ENCODE results near the gene EGFR.

EGFR gene

DNA sequence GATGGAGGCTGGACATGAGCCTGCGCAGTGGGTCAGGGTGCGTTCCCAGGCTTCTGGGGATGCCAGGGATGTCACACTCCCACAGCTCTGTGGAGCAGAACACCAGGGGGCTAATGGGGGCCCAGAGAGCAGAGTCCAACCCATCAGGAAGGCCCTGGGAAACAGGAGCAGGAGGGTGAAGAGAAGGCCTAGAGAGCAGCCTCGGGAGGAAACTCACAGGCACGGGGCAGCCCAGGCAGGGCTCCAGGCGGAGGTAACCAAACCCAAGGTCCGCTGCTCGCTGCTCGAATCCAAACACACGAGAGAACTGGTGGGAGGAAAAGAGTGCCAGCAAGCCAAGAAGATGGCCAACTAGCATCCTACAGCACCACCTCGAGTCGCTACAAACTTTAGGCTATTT, 215.6 kb downstream of the EGFR start:
- no peak for DNase-seq

DNA sequence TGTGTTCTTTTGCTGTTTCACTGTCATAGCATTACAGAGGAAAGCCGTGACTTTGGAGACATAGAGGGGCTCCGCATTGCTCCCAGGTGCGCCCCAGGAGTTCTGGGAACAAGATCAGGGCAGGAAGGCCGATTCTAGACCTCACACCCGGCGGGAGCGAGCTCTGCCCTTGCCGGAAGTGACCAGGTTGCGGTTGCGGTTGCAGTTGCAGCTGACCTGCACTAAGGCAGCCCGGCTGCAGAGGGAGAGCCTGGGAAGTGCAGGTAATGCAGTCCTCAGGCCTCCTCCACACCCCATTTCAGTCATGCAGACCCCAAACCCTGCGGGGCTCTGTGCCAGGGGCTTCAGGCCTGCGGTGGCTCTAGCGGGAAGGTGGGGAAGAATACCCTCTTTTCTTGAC, 216.3 kb downstream of the EGFR start:
- no peak for DNase-seq

DNA sequence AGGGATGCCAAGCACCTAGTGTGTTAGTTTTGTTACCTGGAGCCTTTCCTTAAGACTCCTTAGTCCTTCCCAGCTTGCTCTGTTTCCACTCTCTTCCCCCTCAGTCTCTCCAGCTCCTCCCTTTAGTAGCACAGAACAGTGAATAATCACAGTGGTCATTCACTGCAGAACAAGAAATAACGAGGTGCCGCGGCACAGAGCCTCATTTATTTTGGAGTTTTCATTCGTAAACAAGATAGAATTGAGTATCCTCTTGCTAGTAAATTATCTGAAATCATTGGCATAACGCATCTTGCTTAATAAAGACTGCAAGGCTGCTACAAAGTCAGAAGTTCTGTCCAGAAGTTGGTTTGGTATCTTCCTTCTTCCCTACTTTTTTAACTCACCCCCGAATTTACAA, 217.0 kb downstream of the EGFR start:
- no peak for DNase-seq

DNA sequence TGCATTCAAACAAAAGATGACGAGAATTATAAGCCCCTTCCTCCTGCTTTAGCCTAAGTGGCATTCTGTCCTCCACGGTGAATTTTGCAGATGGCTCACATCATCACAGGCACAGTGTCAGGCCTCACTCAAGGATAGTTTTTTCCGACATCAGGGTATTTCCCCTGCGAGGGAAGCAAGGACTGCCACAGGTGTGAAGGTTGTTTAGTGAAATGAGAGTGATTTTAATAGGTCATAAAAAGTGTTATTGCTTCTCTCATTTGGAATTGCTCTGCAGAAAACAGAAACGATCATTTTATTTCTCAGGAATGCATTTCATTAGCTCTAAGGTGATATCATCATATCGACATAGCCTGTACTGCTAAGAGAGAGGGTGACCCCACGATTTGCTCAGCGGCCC, 217.7 kb downstream of the EGFR start:
- no peak for DNase-seq

DNA sequence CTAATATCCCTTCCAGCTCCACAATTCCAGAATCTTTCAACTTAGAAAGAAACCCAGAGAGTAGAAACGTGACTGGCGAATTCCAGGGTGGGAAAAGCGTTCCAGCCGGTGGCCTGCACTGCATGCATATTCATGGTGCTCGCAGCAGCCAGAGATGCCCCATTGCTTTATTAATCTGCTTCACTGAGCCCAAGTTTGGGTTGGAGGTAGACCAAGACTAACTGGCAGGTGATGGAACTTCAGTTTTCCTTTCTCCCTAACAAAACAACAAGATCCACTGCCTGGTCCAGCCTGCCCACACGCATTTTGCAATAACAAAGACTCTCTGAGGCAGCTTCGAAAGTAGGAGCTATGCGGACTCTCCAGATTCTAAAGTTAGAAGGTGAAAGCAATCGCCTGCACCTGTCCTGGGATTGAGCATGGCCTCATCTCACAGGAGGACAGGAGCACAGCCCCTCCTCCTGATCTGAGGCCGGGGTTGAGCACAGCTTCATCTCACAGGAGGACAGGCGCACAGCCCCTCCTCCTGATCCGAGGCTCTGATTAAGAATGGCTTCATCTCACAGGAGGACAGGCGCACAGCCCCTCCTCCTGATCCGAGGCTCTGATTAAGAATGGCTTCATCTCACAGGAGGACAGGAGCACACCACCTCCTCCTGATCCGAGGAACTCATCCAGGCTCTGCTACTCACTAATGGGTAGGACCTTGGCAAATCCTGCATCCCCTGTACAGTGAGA, 218.5 kb downstream of the EGFR start:
- no peak for DNase-seq

DNA sequence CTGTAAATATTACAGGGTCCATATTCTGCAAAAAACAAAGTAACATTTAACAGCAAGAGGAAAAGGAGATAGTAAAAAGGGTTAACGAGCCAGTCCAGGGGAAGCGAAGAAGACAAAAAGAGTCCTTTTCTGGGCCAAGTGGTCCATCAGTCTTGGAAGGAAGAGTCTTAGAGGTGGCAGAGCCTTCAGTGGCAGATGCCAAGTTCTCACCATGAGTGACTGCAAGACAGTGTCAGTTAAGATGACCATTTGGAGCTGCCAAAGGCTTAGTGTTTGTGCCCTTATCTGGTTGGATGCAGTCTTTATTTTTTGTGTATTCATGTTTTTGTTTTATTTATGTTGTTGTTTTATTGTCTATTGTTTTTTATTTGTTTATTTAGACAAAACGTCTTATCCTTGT, 220.6 kb downstream of the EGFR start:
- no peak for DNase-seq

DNA sequence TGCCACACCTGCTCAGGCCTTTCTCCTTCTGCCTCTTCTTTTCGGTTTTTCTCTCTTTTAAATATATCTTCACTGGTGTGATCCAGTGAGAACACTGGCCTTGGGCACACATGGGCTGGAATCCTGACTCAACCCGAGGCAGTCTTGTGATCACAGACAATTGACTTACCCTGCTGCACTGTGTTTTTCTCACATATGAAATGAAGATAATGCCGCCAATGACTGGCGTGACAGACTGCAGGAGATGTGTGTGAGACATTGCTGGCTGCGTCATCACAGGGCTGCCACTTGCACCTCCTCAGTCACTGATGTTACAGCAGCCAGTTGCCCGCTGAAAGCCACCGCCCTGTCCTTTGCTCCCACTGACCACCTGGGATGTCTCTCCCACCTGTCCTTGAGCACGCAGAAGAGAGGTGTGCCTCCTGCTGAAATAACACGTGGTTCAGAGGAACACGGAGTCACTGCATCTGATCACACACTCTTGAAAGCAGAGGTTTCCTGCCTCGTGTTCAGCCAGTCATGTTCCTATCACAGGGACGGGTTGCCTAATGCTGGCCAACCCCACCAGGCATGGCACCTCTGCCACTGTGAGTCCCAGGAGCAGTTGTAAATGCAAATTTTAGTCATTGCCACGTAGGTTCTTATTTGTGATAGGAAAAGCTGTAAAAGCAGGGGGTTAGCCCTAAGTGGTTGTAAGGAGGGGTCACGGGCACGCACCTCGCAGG, 221.8 kb downstream of the EGFR start:
- no peak for DNase-seq

DNA sequence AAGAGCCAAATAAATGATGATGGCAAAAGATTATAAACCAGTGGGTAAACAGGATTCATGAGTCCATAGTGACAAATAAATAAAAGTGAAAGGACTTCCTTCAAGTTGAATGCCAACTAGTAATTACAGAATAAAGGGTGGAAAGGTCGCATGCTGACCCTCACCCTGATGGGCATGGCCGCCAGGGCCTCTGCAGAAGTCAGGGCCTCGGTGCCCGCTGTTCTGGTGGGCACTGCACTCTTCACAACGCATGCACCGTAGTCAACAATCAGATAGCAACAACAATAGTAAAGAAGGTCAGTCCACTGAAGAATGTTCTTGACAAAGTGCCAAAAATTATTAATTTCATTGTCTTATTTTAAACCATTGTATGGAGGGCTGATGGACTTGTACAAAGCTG, 223.1 kb downstream of the EGFR start:
- DNase-seq, result no peak

DNA sequence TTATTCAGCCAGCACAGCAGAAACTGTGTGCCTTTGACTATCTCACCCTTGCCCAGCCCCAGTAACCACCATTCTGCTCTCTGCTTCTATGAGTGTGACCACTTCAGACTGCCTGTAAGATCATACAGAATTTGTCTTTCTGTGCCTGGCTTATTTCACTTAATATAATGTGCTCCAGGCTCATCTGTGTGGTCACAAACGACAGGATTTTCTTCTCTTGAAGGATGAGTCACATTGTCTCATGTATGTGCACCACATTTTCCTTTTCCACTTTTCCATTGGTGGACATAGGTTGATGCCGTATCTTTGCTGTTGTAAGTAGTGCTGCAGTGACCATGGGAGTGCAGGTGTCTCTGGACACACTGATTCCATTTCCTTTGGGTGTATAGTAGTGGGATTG, 223.8 kb downstream of the EGFR start:
- DNase-seq, result no peak

DNA sequence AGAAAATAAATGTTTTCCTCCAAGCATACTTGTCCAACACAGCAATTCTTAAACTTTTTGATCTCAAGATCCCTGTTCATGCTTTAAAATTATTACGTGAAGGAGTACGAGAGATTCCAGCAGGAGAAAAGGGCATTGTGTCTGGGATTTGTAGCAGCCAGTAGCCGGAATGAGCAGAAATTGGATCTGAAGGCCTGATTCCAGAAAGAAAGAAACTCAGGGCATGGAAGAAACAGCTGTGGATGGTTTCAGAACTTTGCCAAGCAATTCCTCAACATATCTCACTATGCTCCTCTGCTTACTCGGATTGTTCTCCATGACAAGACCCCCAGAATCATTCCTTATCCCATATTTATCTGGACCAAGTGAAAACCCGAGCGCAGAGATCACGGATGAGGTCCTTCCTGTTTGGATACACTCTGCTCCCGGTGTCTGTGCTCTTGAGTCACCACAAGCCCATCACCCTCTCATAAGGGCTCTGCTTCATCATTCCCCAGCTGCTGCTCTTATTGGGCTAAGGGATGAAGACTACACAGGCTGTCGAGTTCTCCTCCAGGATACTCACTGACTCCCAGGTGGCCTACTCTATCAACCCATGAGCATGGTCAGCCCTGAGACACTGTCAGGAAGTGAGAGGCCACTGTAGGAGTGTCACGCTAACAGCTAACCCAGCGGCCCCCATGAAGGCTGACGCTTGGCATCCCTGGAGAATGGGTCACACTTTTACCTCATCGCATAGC, 225.4 kb downstream of the EGFR start:
- DNase-seq, result no peak

DNA sequence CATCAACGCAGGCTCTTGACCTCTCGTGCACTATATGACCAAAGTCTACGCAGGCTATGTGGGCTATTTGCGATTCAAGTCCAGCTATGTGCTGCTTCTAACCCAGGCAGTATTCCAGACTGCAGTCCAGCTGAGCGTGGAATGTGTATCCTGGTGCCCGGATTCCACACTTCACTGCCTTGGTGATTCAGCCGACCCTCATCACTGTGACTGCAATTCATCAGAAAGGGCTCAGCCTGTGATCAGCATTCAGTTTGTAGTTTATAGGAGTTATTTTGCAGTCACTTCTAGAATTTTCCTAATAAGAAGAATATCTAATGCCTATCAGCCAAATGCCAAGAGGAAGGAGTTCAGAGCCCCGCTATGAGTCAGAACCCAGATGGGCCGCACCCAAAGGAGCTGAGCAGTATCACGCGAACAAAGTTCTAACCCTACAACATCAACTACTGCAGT, 226.5 kb downstream of the EGFR start:
- DNase-seq, result no peak

DNA sequence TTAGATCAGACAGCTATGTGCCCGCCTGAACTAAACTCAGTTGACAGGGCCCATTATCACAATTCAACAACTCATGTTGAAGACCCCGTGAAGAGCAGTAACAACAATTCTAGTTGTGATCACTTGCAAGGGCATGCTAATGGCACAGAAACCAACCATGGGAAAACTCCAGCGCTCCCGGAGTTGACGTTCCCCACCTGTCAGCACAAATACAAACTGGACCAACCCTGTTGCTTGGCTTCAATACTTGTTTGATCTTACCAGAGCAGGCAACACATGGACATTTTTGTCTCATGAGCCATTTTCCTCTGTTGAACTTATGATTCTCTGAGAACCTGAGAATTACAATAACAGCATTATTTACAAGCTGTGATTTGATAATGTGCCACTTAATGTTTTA, 227.4 kb downstream of the EGFR start:
- DNase-seq, result no peak

DNA sequence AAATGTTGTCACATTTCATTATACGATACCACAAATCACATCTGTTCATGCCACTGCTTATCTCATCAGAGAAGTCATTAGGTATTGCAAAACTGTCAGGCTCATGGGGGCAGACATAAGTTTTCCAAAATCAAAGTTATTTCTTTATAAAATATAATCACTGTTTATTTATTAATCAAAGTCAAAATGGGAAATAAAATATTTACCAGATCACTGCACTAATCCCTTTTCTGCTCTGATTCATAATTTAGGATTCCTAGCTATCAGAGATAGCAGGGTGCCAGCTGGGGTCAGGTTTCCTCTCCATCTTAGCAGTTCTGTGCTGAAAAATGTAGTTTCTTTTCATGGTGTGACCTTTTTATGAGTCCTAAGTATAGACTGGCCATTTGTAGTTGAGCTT, 228.6 kb downstream of the EGFR start:
- DNase-seq, result no peak

DNA sequence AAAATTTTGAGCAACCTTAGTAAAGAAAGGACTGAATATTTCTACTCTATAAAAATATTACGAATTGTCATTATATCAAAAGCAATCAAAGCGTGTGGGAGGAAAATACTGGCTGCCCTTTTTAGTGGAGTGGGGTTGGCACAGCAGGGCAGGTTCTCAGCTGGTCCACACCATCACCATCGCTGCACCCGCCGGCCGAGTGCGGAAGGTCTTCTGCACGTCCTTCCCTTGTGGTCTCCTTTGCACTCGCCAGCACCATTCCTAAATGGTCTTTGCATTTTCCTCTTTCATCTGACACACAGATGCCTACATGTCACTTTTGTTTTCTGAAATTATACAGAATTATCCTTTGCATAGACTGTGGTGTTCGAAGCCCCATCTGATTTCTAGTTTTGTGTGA, 229.7 kb downstream of the EGFR start:
- no peak for DNase-seq

DNA sequence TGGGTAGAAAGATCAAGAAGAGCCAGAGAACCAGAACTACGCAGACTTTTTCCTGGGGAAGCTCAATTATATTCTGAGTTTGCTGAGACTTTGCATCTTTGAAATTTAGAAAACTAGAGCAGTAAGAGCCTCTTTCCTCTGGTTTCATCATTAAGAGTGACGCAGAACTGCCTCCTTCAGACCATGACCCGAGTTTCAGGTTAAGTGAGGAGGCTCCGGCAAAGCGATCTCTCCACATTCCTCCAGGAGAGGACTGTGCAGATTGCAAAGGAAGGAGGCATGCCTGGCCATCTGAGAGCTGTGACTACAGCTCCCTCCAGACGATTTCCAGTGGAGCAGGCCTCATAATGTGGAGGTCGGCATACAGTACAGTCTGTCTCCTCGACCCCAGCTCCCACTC, 230.5 kb downstream of the EGFR start:
- no peak for DNase-seq

DNA sequence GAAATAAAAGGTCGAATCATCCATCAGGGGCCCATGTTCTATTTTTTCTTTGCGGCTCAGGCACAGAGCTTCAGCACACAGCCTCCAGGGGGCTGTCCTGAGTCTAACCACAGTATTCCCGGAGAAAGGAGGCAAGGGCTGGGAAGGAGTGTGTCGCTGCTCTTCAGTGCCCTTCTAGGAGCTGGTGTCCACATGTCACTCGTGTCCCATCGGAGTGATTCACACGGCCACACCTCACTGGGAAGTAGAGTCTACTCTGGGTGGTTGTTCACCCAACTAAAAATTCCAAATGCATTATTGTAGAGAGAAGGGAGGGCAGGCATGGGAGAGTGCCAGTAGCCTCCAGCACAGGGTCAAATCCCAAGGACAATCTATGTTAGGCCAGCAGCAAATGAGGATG, 231.5 kb downstream of the EGFR start:
- DNase-seq, result no peak

DNA sequence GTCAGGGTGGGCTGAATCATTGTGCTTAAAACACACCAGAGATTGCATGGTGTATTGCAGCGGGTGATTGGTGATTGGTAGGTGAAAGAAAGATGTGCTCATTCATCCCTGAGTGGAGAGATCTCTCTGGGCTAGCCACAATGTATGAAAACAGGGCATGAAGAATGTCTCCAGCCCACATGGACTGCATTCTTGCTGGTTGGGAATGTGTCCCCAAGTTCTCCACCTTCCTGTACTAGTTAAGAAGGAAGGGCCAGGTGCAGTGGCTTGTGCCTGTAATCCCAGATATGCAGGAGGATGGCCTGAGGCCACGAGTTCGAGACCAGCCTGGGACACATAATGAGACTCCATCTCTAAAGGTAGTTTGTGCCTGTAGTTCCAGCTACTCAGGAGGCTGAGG, 232.5 kb downstream of the EGFR start:
- no peak for DNase-seq

DNA sequence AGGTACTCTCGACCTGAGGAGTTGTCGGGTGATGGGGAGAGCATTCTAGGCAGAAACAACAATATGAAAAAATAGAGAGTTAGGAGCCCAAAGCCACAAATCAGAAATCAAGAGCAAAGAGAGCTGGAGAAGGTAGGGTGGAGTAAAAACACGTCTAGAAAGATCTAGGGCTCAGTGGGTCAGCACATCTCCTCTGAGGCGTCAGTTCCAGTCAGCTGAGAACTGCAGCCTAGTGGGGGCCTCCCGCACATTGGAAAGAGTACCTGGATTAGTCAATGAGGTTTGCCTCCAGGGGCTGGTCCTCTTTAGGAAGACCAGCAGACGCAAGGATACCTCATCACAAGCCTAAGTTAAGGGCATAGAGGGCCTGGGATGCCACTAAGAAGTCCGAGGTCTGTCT, 233.1 kb downstream of the EGFR start:
- DNase-seq, result no peak

DNA sequence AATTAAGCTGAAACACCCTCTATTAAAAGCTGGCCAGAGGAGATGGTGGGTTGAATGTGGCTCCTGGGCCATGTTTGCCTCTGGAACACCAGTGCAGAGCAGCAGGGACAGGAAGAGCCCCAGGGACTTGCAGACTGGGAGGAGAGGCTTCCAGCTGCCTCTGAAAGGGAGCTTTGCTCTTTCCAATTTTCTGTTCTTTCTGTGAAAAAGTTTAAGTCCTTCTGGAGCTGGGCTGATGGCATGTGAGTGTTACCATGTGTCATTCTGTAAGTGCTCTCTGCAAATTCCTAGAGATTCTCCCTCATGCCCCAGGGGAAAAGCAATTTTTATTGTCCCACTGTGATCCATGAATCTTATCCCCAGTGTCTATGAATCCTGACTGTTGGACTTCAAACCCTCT, 233.6 kb downstream of the EGFR start:
- DNase-seq, result no peak

DNA sequence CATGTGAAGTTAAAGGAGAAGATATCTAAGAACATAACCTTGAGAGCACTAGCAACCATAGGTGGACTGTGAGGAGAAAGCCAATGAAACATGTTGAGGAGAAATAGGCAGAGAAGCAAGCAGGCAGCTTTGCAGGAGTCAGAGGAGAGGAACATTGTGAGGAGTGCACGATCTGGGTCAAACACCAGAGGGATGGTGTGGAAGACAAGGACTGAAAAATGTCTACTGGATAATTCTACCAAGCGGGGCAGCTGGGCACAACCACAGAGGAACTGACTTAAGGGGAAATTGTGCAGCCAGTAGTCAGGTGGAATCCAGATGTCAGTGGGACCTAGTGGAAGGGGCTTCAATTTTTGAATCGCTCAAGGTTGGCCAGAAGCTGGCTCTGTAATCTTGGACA, 234.4 kb downstream of the EGFR start:
- no peak for DNase-seq

DNA sequence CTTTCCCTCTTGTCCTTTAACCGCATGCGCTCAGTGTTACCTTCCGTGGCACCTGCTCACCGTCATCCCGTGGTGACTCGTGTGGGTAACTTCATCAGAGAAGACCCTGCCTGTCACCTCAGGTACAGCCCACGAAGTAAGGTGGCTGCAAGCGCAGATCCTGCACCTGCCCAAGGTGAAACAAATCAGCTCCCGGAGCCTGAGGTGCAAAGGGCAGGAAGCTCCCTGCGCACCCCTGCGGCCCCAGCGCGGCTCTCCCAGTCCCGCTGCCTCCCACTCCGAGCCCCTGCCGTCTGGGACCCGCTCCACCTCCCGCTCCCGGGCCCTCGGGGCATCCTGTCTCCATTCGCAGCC, 235.4 kb downstream of the EGFR start:
- no peak for DNase-seq

DNA sequence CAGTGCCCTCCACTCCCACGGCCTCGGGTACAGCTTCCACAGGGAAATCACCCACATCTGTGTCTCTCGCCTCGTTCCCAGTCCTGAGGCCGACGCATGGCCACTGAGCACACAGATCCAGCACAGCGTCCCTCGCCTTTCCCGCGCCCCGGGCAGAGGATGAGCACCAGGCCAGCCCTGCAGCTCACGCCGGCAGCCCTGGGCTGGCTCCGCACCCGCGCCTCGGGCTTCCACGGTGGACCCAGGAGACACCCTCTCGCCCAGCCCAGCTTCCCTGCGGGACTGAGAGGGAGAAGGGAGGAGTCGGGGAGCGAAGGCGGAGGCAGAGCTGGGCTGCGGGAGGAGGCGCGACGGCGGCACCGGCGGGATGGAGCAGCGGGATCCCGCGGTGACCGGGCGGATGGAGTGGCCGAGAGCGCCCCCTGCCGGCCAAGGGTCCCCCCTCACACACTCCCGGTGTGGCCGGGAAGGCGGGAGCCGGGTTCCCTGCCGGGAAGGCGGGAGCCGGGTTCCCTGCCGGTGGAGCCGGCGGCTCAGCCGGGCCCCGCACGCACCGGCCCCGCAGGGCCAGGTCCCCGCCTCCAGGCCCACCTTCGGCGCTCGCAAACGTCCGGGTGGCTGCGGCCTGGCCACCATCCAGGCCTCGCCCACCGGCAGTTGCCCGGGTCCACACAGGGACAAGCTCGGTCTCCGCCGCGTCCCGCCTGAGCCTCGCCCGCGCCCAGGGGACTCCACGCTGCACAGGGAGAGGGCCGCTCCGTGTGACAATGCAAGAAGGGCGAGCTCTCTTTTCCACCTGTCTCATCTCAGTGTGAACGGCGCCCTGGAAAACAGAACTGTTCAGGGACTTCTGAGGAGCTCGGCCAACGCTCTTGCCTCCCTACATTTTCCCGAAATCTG, 236.0 kb downstream of the EGFR start:
- peak; percentile 77 for DNase-seq

All from NCI-H774 (cell line).